ENCODE data around the gene AKAP8.

DNA sequence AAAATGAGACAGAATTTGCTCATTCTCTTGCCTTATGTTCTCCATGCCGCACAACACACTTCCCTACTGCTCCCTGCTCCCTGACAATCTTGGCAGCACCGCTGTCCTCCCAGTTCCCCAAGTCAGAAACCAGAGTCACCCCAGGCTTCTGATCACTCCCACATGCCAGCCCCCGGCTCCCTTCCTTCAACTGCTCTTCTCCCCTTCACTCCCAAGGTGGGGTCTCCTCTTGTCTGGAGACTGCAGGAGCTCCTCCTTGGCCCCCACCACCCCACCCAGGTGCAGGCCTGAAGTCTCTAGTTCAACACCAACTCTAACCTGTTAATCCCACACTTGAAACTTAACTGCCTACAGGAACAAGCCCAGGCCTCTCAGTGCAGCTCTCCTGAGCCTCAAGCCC, 16.8 kb upstream of the AKAP8 start:
- TF ChIP-seq GATA2 (IDR thresholded peaks at IDR 0.05; ENCODE audit: low read depth, low read length) (no peak), GATA3 (IDR thresholded peaks at IDR 0.05; ENCODE audit: low read depth, low read length) (no peak)

Data from SH-SY5Y (cell line).